Measurements from ENCODE around the gene CLIP2.
A peak's percentile ranks its signal among the peaks of the same experiment; 100 is the strongest.
"Not testable (repeated sequence)": the region's sequence is repeated elsewhere in the genome, so short reads cannot be mapped to it uniquely, and the experiment has no call there.

The CLIP2 gene

DNA sequence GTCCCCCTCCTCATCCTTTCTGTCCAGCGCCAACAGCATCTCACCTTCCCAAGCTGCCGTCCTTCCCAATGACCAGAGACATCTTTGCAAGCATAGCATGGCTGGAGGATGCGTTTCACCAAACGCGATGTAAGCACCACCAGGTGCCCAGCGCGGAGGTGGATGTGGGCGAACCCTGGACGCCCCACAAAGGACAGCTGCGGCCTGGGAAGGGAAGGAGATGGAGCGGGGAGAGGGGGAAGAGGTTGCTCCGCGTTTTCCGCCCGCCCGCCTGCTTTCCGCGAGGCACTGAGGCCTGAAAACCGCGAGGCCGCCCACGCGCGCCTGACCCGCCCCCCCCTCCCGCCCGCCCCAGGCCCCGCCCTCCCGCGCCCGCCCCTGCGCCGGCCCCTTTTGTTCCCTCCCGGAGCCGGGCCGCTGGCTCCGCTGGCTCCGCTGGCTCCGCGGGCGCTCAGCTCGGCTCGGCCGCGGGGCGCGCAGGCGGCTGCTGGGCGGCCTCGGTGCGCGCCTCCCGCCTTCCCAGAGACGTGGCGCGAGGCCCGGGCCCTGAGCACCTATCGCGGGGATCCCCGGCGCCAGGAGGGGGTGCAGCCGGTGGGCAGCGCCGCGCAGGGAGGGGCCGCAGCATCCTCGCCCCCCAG lies at the start of gene CLIP2:
CLIP2 (plus strand) TSS at position 390 of the 641 bp plus-strand sequence. CDS start 28,140 bp downstream, outside the sequence.
- peak; percentile 92 for DNase-seq

DNA sequence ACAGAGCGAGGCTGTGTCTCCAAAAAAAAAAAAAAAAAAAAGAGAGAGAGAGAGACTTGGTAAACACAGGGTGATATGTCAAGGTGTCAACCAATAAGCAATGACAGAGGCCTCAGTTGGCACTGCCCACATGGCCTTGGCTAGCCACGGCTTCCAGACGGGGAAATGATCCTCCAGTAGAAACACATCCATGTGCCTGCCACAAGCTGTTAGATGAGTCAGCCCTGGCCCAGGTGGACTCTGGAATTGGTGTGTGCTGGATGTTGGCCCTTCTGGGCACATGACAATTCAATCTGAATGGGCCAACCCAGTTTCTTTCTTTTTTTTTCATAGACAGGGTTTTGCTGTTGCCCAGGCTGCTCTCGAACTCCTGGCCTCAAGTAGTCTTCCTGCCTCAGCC lies 48.7 kb upstream of the CLIP2 start:
- DNase-seq, result no peak

DNA sequence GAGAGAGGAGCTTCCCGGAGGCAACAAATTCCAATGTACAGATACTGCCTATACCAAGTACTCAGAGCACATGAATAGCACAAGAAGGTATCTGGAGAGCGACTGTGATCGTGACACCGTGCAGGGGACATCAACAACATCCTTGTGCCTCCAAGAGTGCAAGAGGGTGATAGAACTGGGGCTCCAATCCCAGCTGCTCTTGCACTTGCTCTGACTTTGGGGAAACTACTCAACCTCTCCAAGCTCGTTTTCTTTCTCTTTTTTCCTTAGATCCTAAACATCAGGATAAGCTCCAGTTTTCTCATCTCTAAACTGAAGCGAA lies 47.1 kb upstream of the CLIP2 start:
- no peak for DNase-seq

DNA sequence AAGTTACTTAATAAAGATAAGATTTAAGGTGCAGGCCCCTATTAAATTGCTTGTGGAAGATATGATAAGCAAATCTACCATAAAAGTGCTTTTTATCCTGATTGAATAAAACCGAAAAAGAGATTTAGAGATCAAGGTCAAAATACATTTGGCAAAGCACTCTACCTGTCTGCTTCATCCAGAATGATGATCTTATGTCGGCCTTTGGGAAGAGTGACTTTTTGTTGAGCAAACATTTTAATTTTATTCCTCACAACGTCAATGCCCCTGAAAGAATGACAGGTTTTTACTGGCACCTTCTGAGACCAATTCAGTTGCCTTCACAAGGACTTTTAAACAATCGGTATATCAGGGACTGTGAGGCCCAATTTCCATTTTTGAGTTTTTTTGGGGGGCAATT lies 42.7 kb upstream of the CLIP2 start:
- no peak for DNase-seq

DNA sequence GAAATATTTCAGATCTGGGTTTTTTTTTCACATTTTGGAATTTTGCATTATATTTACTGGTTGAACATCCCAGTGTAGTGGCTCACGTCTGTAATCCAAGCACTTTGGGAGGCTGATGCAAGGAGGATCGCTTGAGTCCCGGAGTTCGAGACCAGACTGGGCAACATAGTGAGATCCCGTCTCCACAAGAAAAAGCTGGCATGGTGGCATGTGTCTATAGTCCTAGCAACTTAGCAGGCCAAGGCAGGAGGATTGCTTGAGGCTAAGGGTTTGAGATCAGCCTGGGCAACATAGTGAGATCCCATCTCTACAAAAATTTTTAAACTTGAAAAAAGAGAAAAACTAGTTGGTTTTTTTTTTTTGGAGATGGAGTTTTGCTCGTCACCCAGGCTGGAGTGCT lies 41.1 kb upstream of the CLIP2 start:
- DNase-seq, result no peak

DNA sequence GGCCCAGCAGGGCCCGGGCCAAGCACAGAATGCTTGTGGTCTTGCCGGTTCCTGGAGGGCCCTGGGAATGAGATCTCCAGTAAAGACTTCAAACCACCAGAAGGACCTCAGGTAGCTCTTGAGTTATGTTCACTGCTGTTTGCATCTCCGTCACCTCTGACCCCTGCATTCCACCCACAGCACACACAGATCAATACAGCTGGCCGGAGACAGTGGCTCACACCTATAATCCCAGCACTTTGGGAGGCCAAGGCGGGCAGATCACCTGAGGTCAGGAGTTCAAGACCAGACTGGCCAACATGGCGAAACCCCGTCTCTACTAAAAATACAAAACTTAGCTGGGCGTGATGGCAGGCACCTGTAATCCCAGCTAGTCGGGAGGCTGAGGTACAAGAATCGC lies 40.1 kb upstream of the CLIP2 start:
- not testable (repeated sequence) for DNase-seq

DNA sequence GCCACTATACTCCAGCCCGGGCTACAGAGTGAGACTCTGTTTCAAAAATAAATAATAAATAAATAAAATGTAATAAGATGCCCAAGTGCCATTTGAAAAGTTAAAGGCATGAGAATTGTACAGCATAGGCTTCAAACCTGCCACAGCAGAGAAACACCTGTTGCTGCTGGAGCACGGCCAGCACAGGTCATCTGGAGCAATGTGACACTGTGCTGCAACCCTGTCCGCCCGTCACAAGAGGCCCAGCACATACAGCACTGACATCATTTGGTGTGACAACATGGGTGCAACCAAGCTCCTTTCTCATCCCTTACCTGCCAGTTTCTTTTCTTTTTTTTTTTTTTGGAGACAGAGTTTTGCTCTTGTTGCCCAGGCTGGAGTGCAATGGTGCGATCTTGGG lies 36.3 kb upstream of the CLIP2 start:
- DNase-seq, result no peak

DNA sequence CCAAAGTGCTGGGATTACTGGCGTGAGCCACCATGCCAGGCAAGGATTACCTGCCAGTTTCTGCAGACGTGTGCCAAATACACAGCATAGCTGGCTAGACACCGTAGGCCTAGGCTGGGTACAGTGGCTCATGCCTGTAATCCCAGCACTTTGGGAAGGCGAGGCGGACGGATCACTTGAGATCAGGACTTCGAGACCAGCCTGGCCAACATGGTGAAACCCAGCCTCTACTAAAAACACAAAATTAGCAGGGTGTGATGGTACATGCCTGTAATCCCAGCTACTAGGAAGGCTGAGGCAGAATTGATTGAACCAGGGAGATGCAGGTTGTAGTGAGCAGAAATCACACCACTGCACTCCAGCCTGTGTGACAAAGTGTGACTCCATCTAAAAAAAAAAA lies 35.9 kb upstream of the CLIP2 start:
- no peak for DNase-seq

DNA sequence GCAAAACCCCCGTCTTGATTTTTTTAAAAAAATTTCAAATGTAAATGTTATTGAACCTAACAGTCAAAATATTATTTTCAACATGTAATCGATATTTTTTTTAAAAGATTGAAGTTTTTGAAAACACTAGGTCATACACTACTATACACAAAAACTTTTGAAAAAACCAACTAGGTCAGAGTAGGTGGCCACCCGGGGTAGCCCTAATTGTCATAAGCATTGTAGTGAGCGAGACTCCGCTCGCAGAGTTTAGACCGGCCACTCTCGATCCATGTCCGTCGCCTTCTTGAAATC lies 35.4 kb upstream of the CLIP2 start:
- no peak for DNase-seq

DNA sequence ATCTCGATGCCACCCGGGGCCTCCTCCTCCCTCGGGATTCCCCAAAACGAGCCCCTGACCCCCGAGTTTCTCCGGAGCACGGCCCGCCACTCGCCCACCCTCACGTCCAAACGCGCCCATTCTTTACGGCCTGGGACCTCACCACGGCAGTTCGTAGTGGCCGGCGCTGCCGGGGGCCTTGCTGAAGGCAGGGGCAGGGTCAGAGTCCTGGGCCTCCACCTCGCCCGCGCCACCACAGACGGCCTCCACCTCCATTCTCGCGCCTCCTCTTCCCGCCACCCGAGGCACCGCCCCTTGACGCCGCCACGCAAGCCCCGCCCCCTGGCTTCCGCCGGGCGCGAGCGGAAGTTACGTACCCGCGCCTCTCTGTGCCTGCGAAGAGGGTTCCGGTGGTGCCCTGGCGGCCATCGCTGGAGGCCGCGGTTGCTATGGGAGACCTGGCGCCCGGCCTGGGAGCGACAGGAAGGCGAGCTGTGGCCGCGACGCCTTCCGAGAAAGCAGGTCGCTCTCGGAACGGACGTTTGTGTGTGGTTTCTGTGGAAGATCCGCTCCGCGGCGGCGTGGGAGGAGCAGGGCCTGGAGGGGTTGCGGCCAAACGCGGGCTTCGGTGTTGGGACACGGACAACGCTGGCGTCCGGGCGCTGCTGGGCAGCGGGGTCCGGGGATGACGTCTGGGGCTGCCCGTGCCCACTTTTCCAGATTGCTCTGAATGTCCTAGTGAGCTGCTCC lies 34.9 kb upstream of the CLIP2 start, which contains the start of gene RFC2:
RFC2 (minus strand) TSS at position 271 of the 729 bp plus-strand sequence; CDS start at position 255, 16 bp downstream.
- DNase-seq, result peak; percentile 99

DNA sequence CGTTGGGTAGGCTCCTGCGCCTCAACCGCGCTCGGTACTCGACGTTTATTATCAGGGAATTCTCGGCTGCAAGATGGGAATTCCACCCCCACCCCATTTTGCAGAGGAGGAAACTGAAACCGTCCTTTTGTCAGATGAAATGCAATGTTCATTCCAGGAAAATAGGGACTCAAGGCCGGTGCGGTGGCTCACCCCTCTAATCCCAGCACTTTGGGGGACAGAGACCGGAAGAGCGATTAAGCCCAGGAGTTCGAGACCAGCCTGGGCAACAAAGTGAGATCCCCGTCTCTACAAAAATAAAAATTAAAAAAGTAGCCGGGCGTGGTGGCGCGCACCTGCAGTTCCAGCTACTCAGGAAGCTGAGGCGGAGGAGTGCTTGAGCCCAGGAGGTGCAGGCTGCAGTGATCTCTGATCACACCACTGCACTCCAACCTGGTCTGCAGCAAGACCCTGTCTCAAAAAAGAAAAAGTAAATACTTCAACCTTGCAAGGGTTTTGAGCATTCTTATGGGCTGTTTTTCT lies 34.3 kb upstream of the CLIP2 start:
- no peak for DNase-seq

DNA sequence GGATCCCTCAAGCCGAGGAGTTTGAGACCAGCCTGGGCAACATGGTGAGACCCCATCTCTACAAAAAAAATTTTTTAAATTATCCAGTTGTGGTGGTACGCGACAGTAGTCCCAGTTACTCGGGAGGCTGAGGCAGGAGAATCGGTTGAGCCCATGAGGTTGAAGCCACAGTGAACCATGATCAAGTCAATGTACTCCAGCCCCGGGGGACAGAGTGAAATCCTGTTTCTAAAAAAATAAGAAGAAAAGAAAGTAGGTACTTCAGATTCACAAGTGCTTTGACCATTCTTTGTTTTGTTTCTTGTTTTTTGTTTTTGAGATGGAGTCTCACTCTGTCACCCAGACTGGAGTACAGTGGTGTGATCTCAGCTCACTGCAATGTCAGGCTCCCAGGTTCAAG lies 33.7 kb upstream of the CLIP2 start:
- not testable (repeated sequence) for DNase-seq

DNA sequence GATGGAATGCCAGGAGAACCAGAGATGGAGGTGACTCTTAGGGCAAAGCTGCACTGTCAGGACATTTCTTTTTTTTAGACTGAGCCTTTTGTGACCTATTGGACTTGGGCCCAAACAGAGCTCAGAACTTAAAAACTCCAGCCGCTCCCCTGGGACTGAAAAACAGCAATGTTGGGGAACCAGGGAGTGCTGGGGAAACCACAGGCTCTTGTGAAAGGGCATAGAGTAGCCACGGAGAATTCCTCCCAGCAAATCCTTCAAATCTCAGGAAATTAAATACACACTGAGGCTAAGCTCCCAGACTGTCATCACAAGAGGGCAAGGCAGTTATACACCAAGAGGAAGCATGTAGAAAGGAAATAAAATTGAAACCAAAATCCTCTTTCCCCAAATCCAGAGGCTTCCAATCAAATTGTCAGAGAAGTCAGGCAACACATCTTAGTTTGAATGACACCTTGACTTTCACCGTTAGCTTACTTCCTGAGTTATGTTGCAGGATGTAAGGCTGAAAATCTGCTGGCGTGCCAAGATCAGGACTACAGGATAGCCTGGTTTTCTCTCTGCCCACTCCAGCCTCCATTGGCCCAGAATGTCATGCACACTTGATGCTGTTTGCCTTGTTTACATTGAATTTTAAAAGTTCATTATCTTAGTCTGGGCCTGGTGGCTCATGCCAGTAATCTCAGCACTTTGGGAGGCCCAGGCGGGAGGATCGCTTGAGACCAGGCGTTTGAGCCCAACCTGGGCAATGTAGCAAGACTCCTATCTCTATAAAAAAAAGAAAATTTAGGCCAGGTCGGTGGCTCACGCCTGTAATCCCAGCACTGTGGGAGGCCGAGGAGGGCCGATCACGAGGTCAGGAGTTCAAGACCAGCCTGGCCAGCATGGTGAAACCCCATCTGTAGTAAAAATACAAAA lies 32.5 kb upstream of the CLIP2 start:
- DNase-seq, result no peak

DNA sequence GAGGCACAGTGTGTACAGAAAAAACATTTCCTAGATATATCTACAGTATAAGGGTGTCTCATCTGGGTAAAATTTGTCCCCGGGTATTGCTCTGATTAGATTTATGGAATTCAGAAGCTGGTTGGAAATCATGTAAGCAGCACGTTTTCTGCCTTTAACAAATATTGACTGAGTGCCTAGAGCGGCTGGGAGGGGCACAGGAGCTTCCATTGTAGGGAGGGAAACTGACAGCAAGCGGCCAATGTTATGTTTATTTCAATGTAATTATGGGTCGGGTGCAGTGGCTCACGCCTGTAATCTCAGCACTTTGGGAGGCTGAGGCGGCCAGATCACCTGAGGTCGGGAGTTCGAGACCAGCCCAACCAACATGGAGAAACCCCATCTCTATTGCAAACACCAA lies 30.6 kb upstream of the CLIP2 start:
- no peak for DNase-seq

DNA sequence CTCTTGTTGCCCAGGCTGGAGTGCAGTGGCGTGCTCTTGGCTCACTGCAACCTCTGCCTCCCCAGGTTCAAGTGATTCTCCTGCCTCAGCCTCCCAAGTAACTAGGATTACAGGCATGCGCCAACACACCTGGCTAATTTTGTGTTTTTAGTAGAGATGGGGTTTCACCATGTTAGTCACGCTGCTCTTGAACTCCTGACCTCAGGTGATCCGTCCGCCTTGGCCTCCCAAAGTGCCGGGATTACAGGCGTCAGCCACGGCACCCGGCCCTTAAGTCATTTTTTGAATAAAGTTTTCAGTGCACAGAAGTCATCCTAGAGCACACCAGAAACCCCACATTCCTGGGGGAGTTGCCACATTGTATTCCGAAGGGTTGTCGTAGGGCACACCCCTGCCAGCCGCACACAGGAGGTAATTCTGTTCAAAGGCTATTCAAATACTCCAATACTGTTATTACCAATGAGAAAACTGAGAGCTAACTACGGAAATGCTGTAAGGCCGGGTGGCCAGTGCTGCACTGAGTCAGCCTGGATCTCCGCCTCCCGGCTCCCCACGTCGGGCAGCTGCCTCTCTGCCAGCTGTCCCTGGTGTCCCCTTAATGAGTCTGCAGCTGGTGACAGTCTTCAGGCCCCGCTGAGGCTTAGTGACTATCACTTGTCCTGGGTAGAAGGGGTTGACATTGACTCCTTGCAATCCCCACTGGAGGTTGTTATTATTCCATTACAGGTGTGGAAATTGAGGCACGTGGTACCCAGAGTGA lies 26.4 kb upstream of the CLIP2 start:
- DNase-seq, result no peak

DNA sequence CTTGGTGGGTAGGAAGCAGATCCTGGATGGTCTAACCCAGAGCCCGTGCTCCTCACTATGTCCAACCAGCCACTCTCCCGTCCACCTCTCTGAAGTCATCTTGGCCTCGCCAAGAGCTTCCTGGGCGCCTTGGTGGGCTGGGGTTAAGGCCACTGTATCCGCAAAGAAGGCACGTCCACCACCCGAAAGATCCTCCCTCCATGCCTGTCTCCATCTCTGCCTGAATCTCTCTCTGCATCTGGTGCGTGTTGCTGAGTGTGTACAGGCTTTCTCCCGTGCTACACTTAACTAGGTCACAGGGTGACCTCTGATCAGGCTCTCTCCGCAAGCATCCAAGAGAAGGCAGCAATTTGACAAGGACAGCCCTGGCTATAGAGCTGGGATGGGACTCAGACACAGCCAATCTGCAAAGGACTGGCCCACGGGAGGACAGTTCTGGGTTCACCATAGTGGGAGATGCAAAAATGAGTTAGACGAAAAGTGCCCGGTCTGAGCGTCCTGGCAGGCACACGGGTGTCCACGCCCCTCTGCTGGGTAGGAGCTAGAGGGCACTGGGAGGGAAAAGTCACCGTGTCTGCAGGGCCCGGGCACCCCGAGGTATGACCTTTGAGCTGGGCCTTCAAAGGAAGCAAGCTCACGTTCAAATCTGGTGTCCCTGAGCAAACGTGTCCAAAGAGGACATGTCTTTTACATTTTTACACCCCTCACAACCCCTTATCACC lies 25.6 kb upstream of the CLIP2 start:
- DNase-seq, result no peak

DNA sequence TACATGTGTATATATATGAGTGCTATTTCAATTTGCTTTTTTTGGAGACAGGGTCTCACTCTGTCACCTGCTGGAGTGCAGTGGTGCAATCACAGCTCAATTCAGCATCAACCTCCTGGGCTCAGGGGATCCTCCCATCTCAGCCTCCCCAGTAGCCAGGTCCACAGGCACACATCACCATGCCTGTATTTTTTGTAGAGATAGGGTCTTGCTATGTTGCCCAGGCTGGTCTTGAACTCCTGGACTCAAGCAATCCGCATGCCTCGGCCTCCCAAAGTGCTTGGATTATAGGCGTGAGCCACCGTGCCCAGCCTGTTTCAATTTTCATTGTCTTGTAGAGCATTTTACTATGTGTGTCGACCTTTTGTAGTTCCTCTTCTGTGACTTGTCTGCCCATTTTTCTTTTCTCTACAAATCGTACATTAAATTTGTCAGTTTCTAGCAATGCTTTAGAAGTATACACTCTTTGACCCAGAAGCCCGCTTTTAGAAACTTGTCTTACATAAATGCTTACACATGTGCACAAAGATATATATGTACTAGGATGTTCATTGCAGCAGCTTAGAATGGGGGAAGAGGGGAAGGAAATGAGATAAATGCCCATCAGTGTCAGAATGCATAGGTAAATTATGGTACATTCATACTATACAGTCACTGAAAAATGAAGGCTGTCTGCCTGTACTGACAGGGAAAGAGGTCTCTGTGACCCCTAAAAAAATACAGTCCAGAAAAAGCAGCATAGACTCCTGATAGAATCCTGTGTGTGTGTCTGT lies 22.8 kb upstream of the CLIP2 start:
- no peak for DNase-seq

DNA sequence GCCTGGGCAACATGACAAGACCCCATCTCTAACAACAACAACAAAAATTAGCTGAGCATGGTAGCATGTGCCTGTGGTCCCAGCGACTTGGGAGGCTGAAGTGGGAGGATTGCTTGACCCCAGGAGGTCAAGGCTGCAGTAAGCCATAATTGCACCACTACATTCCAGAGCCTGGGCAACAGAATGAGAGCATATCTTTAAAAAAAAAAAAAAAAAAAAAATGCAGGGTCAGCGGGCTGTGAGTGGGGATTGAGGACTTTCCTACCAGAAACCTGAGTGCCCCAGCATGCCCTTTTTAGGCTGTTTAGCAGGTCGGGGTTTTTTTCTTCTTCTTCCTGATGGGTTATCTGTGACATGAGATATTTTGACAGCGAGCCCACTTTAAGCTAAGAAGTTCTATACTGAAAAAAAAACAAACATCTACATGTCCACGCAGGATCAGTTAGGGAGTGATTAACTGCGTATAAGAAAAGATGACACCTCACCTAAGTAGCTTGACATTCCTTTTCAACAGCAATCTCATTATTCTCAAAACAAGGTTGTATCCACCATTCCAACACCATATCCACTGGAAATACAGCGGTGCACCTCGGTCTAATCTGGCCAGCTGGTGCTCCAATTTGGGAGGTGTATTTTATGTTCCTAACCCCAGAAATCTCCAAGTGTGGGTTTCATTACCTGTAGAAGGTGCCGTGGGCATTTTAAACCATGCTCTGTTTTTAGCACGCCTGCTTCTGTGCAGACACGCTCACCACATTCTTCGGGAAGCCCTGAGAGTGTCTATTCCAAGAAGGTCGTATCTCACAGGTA lies 21.2 kb upstream of the CLIP2 start:
- DNase-seq, result no peak

DNA sequence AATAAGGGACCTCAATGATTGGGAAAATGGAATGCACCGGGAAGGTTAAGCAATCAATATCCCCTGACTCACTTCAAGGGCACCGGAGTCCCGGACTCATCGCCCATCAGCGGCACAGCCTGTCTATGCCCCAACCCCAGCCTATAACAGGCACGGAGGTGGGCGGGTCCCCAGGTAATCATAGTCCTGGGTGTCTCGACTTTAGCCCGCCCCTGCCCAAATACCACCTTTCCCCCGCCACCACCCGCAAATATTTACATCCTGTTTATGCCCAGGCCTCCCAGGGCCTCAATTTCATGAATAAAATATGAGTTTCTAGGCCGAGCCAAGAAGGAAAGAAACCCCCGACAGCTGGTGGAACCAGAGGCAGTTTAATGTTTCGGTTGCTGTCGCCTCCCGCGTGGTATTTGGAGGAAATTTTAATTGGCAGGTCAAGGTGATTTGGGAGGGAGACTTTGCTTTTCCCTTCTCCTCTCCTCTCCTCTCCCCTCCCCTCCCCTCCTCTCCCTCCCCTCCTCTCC lies 19.4 kb upstream of the CLIP2 start:
- peak; percentile 84 for DNase-seq

DNA sequence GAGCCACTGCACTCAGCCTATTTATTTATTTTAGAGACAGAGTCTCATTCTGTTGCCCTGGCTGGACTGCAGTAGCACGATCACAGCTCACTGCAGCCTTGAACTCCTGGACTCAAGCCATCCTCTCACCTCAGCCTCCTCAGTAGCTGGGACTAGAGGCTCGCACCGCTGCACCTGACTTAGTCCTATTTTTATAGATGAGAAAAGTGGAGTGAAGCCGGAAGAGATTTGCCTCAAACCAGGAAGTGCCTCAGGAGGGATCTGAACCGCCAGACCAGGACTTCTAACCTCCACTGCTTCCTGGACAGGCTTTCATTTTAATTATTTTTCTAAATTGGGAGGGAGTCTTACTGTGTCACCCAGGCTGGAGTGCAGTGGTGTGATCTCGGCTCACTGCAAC lies 17.5 kb upstream of the CLIP2 start:
- peak; percentile 60 for DNase-seq

Measured in hematopoietic multipotent progenitor cell treated with erythropoietin and hydrocortisone succinate and interleukin-3 and kit ligand, for 4 days (in vitro differentiated cells).